ENCODE measurements around the gene KCNMA1.
"Not testable (repeated sequence)": the region's sequence is repeated elsewhere in the genome, so short reads cannot be mapped to it uniquely, and the experiment has no call there.

The KCNMA1 gene

DNA sequence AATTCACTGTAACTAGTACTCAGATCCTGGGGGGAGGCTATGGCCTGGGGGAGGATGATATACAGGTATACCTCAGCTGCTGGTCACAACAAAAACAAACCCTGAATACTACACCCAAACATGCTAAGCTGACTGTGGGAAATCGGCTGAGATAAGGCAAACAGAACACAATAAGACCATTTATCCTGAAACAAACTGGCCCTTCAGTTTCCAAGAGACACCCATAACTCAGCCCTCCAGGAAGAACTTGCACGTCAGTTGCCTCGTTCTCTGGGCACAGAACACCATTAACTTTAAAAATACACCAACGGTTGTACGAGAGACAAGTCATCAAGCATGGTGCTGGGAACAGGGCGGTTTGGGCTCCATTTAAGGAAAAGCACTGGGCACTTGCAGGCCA, 24.1 kb upstream of the KCNMA1 start:
- DNase-seq (ENCODE audit: low read depth) = no peak

DNA sequence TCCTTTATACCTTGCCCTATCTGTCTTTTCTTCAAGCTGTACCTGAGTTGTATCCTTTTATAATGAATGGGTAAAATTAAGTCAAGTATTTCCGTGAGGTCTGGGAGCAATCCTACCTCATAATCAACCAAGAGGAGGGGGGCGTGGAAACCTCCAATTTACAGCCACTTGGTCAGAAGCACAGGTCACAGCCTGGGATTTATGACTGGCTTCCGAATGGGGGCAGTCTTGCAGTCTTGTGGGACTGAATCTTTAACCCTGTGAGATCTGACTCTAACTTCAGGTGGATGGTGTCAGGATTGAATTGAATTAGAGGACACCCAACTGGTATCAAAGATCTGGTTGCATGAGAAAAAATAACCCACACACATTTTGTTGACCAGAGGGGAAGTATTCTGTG, 23.5 kb upstream of the KCNMA1 start:
- DNase-seq (ENCODE audit: low read depth) = no peak

DNA sequence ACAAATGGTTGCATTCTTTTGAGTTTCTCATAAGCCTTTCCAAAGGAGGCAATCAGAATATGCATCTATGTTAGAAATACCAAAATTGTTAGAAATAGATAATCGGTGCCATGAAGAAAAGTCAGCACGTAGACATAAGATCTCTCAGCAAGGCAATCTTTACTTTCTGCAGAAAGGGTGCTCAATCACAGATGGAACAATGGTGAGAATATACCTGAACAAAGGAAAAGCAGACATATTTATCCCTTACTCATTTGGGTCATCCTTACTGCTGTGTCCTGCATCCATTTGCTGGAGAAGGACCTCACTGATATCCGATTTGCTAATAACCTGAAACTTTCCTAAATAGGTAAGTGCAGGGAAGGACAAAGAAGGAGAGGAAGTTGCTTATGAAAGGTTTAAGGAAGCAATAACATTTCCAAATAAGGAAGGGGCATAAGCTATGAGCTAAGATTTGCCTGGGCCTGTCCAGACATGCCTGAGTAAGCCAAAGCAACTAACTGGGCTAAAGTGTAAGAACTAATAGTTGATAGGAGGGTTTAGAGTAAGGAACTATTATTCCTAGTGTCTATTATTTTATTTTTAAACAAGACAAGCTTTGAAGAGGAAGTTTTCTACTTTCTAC, 21.6 kb upstream of the KCNMA1 start:
- not testable (repeated sequence) for DNase-seq (ENCODE audit: low read depth)

DNA sequence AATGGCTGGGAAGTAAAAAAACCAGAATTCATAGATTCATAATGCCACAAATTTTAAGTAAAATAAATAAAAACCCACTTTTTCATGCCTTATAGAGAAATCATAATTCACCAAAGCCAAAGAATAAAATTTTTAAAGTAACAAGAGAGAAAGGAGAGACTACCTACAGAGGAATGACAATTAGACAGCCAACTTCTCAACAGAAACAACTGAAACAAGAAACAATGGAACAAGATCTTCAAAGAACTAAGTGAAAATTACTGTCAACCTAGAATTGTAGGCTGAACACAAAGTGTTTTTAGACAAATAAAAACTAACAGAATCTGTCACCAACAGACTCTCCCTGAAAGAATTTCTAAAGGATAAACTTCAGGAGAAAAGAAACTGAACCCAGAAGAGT, 15.6 kb upstream of the KCNMA1 start:
- no peak for DNase-seq (ENCODE audit: low read depth)

DNA sequence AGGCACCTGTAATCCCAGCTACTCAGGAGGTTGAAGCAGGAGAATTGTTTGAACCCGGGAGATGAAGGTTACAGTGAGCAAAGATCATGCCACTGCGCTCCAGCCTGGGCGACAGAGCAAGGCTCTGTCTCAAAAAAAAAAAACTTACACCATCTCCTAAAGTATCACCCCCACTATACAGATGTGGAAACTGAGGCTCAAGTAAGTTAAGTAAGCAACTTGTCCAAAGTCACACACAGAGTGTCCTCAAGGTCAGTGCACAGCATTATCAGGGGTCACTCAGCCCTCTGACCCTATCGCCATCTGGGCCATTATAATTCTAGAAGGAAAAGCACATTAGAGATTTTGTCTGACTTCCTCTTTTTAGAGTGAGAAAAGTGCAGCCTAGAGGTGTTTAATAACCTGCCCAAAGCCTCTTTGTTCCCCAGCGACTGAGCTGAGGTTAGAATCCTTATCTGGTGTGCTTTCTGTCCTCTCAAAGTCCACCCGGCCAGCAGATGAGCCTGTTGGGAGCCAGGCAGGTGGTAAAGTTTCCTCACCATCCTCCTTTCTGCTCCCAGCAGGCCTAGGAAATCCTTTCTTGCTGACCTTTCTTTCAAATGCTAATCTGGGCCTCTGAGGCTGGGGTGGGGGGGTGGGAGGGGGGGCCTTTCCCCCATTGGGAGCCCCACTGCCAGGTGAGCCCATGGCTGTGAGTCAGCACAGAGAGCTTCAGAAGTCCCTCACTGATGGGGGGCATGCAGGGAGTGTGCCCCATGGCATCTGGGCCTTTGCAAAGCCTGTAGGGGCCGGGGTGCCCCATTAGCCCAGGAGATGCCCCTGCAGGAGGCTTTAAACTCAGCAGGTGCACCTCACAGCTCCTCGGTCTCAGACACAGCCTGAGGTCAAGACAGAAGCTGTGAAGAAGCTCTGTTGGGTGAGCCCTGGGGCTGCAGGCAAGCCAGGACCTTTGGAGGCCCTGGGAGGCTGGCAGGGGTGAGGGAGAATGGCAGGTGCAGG, 12.0 kb upstream of the KCNMA1 start:
- DNase-seq (ENCODE audit: low read depth) = no peak

DNA sequence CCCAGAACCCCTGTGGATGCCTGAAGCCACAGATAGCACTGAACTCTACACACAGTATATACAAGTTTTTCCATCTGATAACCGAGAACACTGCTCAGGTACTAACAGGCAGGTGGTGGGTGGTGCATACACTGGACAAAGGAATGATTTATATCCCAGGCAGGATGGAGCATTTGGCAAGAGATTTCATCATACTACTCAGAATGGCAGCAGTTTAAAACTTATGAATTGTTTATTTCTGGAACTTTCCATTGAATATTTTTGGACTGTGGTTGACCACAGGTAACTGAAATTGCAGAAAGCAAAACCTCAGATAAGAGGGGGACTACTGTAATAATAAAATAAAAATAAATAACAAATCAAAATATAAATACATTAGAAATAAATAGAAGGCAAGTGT, 10.9 kb upstream of the KCNMA1 start:
- DNase-seq (ENCODE audit: low read depth) = no peak

DNA sequence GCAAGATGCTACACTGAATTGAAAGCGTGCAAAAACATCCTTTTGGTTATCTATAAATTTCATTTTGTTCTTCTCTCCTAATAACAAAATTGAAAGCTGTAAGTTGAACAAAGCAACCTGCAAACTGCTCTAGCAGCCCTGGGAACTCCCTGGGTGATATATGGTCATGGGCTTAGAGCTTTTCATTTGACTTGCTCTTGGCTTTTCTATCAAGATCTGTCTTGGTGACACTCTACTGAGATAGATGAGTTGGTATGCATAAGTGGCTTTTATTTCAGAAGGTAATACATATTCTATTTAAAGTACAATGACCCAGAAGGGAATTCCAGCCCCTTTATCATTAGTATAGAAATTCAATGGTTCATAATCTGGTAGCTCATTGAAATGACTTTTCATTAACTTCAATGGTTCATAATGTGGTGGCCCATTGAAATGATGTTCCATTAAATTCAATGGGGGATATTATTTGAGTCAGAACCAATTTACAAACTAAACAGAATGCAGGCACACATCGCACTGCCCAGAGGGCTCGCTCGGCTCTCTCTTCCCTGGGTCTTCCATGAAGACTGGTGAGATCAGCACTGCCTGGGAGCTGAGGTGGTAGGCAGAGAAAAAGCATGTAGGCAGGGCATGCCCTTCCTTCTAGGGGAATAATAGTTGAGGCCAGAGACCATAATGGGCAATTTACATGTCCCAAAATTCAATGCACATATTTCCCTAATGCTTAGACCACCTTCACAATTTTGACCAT, 10.1 kb upstream of the KCNMA1 start:
- no peak for DNase-seq (ENCODE audit: low read depth)

DNA sequence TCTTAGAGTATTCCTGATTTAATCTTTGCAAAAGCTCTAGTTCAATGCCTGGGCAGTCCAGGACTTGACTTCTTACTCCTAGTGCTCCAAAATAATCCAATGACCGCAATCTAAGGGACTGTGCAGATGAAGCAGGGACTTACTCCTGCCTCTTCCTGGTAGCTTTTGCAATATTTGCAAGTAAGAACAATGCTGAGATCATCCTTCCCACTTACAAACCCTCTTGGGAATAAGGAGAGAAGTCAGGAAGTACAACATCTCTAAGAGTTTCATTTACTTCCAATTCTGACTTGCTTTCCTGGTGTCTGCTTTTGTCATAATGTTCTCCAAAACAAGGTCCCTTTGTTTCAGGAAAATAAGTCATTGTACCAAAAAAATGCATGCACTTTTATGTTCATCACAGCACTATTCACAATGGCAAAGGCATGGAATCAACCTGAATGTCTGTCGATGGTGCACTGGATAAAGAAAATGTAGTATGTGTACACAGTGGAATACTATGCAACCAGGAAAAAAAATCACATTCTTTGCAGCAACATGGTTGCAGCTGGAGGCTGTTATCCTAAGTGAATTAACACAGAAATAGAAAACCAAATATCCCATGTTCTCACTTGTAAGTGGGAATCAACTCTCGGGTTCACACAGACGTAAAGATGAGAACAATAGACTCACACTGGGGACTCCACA, 7.1 kb upstream of the KCNMA1 start:
- DNase-seq (ENCODE audit: low read depth) = no peak

DNA sequence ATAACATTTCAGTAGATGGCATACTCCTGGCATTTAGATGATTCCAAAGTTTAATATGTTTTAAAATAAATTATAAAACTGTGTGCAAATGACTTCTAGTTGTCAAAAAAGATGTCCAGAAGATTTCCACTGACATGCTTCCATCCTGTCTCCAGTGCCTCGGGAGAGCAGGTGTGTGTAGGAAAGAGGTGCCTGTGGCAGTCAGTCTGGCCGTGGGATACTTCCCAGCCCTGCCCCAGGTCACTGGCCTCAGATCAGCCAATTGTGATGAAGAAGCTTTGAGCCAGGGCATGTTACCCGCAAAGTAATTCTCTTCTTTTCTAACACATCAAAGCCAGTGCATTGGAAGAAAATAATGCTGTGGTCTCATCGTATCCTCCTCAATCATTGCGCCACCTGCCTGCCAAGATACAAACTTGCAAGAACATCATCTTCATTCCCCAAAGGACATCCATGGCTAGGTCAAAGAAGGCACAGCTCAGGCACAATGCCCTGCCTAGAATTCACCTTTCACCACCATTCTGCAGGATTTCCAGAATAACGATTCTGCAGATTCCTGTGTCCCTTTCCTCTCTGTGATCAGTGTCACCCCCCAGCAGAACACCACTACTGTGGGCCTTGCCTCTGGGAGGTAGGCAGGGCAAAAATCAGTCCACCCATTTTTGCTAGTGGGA, 6.3 kb upstream of the KCNMA1 start:
- no peak for DNase-seq (ENCODE audit: low read depth)

DNA sequence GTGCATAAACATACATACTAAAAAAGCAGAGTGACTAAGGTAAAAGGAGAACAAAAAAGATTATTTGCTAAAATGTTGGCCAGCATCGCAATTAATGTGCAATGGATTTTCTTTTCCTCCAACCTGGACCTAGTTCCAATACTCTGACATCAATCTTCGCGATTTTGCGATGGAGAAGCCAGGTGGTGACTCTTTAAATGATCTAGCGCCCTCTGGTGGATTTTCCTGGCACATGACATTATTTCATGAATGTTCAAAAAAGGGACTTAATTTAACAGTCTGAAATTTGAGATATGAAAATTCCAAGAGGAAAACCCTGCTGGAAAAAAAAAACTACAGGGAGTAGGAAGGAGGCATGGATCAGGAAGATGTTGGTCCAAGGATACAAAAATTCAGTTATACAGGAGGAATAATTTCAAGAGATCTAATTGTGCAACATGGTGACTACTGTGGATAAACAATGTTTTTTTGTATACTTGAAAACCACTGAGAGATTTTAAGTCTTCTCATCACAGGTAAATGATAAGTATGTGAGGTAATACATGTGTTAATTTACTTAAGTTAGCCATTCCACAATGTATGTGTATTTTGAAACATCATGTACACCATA, 4.3 kb upstream of the KCNMA1 start:
- peak; percentile 75 for DNase-seq (ENCODE audit: low read depth)

DNA sequence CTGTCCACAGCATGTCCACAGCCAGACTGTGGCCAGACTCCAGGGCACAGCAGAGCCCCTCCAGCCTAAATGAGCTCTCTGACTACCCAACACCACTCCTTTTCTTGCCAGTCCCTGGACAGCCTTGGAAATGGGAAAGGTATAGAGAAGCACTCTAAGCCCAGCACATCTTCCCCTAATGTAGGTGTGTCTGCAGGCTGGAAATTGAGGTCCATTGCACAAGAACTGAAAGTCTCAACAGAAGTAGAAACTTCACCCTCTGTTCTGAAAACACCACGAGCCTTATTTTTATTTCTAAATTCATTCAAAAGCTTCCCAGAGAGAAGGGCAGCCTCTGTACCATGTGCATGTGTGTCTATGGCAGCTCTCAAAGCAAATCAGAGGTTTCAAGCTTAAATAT, 3.7 kb upstream of the KCNMA1 start:
- no peak for DNase-seq (ENCODE audit: low read depth)

DNA sequence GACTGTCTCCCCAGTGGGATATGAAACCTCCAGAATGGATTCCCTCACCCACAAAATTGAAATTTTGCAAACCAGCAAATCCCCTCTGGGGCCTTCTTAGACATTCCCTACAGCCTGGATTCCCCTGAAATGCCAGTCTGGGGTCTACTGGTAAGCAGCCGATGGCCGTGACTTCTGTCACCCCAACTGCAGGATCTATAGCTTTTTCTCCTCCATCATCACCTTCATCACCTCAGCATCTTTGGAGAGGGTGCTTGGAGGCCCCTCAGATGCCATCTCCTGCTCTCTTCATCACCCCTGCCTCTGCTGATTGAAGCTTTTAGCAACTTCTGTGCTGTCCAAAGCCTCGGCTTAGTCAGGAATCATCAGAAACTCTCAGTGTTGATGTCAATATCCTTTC, 2.6 kb upstream of the KCNMA1 start:
- no peak for DNase-seq (ENCODE audit: low read depth)

DNA sequence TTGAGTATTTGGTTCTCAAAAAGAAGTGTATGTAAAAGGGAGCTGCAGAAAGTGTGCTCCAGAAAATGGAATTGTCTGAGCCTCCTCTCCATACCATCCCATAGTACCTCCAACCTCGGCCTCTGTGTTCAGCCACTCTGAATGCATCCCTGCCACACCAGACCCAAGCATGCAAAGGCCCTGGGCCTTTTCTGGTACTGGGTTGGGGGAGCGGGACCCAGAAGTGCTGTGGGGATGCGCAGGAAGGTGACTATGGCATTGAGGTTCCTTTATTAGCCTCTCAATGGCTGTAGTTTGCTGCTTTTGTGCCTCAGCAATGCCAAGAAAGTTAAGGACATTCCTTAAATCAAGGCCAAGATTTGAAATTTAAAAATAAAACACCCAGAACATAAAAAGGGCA, 2.1 kb upstream of the KCNMA1 start:
- no peak for DNase-seq (ENCODE audit: low read depth)

DNA sequence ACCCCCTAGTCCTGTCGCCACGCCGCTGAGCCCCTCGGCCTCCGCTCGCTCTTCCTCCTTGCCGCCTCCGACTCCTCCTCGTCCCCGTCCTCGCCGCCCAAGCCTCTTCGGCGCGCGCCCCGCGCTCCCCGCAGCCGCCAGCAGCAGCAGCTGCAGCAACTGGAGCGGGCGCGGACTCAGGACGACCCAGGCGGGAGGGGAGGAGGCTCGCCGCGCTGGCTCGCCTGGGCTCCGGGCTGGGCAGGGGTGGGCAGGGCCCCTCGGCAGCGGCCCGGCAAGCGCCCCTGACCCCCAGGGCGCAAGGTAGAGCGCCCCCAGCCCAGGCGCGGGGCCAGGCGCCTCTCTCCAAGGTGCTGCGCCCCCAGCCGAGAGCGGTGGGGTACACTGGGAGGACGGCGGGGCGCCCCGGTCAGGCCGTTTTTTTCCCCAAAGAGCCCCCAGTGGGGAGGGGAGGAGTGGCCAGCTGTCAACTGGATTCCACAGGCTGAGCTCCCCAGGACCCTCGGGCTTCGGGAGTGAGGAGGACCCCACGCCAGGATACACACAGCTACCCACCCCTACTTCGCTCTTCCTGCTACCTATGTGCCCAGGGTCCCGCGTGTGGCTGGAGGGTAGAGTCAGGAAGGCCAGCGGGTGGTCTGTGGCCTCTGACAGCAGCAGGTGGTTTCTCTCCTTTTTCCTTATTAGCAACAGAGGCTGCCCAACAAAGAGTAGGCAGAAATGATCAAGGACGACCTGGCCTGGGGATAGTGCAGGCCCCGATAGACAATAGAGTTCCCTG, 903 bp upstream of the KCNMA1 start:
- no peak for DNase-seq (ENCODE audit: low read depth)

DNA sequence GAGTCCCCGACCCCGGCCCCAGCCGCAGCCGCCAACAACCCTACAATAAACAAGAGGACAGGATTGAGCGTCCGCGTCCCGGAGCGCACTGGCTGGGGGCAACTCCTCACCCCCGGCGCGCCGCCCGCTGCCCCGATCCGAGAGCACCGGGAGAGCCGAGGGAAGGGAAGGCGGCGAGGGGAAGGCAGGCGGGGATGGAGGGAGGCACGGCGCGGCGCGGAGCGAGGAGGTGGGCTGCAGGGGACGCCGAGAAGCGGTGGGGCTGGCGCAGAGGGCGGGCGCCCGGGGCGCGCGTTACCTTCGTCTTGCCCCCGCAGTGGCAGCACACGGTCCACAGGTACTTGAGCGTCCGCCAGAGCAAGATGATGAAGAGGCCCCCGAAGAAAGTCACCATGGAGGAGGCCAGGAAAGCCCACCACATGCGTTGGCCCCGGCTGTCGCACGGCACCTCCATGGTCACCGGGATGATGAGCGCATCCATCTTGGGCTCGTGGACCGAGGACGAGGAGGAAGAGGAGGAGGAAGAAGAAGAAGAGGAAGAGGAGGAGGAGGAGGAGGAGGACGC, 559 bp downstream of the KCNMA1 start:
- DNase-seq (ENCODE audit: low read depth) = no peak

DNA sequence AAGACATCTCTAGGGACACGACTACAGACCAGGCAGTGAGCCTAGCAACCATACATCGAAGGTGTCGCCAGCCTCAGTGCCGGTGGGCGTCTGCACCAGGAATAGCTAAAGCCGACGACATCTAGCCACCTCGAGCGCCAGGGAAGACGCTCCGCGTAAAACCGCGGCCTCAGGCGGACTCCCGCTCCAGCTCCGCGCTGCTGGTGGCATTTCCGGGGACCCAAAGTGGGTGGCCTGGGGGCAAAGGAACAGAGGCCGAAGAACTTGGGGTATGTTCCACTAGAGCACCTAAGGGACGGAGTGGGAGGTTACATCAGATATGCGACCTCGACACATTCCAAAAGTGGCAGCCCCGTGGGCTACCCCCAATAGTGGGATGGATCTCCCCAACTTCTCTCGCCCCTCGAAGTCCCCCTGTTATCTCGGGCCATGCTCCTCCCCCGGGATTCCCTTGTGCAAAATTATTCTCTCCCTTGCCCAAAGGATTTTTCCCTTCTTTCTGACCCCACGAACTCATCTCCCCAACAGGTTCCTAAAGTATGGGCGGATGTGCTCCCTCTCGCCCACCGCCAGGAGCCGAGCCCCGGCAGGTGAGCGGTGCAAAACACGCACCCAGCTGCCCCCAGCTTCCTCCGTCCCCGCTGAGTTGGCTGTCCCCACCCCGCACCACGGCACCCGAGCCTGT, 1.2 kb downstream of the KCNMA1 start:
- no peak for DNase-seq (ENCODE audit: low read depth)

DNA sequence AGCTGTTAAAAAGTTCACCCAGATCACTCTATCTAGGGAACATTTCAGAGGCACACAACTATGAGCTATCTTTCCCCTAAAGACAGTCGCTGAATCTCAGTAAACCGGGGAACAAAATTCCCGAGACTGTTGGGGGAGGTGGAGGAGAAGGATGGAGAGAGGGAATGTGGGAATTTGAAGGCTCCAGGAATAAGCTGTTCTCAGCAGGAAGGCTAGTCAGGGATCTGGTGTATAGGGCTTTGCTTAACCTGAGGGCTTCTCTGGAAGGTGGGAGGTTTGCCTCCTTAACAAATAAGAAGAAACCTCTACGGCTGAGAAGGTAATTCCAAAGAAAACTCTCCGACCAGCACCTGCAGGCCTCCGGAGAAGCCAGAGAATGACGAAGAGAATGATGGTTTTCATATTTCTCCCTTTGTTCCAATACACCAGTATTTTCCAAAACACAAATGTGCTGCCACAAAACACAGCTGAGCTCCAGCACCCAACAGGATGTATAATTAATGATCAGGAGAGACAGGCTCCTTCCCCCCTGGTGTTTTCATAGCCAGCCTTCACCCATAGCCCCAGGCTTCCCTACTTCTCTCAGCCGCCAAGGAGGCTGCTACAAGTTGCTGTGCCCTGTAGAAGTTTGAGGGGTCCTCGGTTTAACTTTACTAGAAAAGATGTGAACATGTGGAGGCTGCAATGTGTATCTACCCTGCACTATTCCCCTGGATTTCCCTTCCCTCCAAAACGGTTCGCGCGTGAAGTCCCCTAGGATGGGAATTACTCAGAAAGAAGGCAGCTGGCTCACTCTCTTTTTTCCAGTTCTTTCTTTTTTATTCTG, 2.0 kb downstream of the KCNMA1 start:
- DNase-seq (ENCODE audit: low read depth) = no peak

DNA sequence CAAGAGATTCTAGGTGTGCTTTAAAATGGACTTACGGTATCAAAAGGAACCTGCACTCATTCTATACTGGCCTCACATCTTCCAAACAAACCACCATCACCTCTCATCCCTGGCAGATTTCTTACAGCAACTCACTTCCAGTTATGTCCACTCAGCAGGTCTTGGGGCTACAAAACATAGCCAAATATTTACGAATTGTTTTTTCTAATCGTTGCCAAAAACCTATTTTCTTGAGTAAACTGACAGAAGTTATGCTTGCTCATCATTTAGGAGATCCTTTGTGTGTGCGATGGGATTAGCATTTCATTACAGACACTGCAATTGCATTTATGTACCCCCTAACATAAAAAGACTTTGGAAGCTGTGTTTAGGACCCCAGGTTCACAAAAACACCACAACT, 2.7 kb downstream of the KCNMA1 start:
- no peak for DNase-seq (ENCODE audit: low read depth)

DNA sequence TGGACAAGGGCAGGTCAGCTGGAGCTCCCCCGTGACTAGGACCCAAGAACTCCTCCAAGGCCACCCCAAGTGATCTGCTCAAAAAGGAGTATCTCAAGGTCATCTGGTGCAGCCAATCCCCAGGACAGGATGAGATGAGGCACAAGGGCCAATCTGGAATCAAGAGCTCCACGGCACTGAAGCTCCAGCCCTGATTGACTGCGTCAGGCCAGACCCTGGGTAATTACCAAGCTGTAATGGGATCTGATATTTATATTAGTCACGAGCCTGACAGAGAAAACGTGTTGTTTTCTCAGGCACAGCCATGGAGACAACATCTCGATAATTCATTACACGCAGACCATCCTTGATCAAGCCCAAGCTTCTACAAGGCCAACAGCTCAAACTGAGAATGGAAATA, 4.2 kb downstream of the KCNMA1 start:
- no peak for DNase-seq (ENCODE audit: low read depth)
